ENCODE results near the gene RALBP1.

Gene RALBP1

GRCh38 chr18:9552191-9552590 is 76.9 kb downstream of the RALBP1 start:
- H3K9me2 ChIP-seq (replicated peaks; ENCODE audit: low read depth, low read length): no peaks in the 10 kb centered on the region
- TF ChIP-seq EZH2phosphoT487 (IDR thresholded peaks at IDR 0.05; ENCODE audit: borderline replicate concordance): no peak
- TF ChIP-seq, protein P1, sequence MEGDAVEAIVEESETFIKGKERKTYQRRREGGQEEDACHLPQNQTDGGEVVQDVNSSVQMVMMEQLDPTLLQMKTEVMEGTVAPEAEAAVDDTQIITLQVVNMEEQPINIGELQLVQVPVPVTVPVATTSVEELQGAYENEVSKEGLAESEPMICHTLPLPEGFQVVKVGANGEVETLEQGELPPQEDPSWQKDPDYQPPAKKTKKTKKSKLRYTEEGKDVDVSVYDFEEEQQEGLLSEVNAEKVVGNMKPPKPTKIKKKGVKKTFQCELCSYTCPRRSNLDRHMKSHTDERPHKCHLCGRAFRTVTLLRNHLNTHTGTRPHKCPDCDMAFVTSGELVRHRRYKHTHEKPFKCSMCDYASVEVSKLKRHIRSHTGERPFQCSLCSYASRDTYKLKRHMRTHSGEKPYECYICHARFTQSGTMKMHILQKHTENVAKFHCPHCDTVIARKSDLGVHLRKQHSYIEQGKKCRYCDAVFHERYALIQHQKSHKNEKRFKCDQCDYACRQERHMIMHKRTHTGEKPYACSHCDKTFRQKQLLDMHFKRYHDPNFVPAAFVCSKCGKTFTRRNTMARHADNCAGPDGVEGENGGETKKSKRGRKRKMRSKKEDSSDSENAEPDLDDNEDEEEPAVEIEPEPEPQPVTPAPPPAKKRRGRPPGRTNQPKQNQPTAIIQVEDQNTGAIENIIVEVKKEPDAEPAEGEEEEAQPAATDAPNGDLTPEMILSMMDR (conservative IDR thresholded peaks at IDR 0.05; ENCODE audit: low read length): no peak
- H3K9ac ChIP-seq (ENCODE audit: low read depth, low read length, poor library complexity, severe bottlenecking): no peak overlapping the region
- H3K36me3 ChIP-seq (ENCODE audit: insufficient read depth, low read length): peaks cover 91% of the 10 kb centered on the region
- no peaks in the 10 kb centered on the region for H3F3A ChIP-seq (ENCODE audit: low read depth)
- peaks cover 5% of the 10 kb centered on the region; the same call in 1 of the 2 replicates for H3K9me3 ChIP-seq (ENCODE audit: insufficient read depth, low read depth, low read length)
- no peaks in the 10 kb centered on the region for H3K4me1 ChIP-seq (ENCODE audit: insufficient read depth, low read length, poor library complexity, severe bottlenecking)
- no peaks in the 10 kb centered on the region for H3K27me3 ChIP-seq (ENCODE audit: insufficient read depth, low read length, poor library complexity, severe bottlenecking)
- no peak overlapping the region for H3K4me3 ChIP-seq (ENCODE audit: low read length, poor library complexity, severe bottlenecking)
- no peaks in the 10 kb centered on the region for H3K79me2 ChIP-seq (ENCODE audit: insufficient read depth, low read length)
- H3K4me2 ChIP-seq (ENCODE audit: low read depth, low read length, poor library complexity, severe bottlenecking): no peak overlapping the region
- no peaks in the 10 kb centered on the region for H4K20me1 ChIP-seq (ENCODE audit: insufficient read depth, low read length, poor library complexity, severe bottlenecking)
- no peak overlapping the region for H2AFZ ChIP-seq (ENCODE audit: low read length)

GRCh38 chr18:9552616-9553015 is 77.3 kb downstream of the RALBP1 start:
- no peaks in the 10 kb centered on the region for H3F3A ChIP-seq (ENCODE audit: low read depth)
- H3K4me1 ChIP-seq (ENCODE audit: insufficient read depth, low read length, poor library complexity, severe bottlenecking): no peaks in the 10 kb centered on the region
- H4K20me1 ChIP-seq (ENCODE audit: insufficient read depth, low read length, poor library complexity, severe bottlenecking): no peaks in the 10 kb centered on the region
- no peak overlapping the region for H3K4me3 ChIP-seq (ENCODE audit: low read length, poor library complexity, severe bottlenecking)
- no peaks in the 10 kb centered on the region for H3K79me2 ChIP-seq (ENCODE audit: insufficient read depth, low read length)
- H3K4me2 ChIP-seq (ENCODE audit: low read depth, low read length, poor library complexity, severe bottlenecking): no peak overlapping the region
- H3K9me2 ChIP-seq (replicated peaks; ENCODE audit: low read depth, low read length): no peaks in the 10 kb centered on the region
- peaks cover 5% of the 10 kb centered on the region; the same call in 1 of the 2 replicates for H3K9me3 ChIP-seq (ENCODE audit: insufficient read depth, low read depth, low read length)
- H3K27me3 ChIP-seq (ENCODE audit: insufficient read depth, low read length, poor library complexity, severe bottlenecking): no peaks in the 10 kb centered on the region
- no peak overlapping the region for H2AFZ ChIP-seq (ENCODE audit: low read length)
- no peak for TF ChIP-seq EZH2phosphoT487 (IDR thresholded peaks at IDR 0.05; ENCODE audit: borderline replicate concordance)
- TF ChIP-seq, protein P1 (conservative IDR thresholded peaks at IDR 0.05; ENCODE audit: low read length): no peak
- peaks cover 89% of the 10 kb centered on the region for H3K36me3 ChIP-seq (ENCODE audit: insufficient read depth, low read length)
- H3K9ac ChIP-seq (ENCODE audit: low read depth, low read length, poor library complexity, severe bottlenecking): no peak overlapping the region

- H3K36me3 ChIP-seq (ENCODE audit: insufficient read depth, low read length): peaks cover 78% of the 10 kb centered on the region
These were observed 82.1 kb downstream of the RALBP1 start for GRCh38 chr18:9557250-9557943.

More at GRCh38 chr18:9557250-9557943, 82.1 kb downstream of the RALBP1 start:
- Histone ChIP-seq H2AFZ (ENCODE audit: low read length) (no peak overlapping the region), H3K9me3 (ENCODE audit: insufficient read depth, low read depth, low read length) (peaks cover 5% of the 10 kb centered on the region; the same call in 1 of the 2 replicates), H3K27me3 (ENCODE audit: insufficient read depth, low read length, poor library complexity, severe bottlenecking) (no peaks in the 10 kb centered on the region), H3F3A (ENCODE audit: low read depth) (no peaks in the 10 kb centered on the region), H3K9ac (ENCODE audit: low read depth, low read length, poor library complexity, severe bottlenecking) (no peak overlapping the region), H3K9me2 (replicated peaks; ENCODE audit: low read depth, low read length) (no peaks in the 10 kb centered on the region), H3K4me3 (ENCODE audit: low read length, poor library complexity, severe bottlenecking) (no peak overlapping the region), H4K20me1 (ENCODE audit: insufficient read depth, low read length, poor library complexity, severe bottlenecking) (no peaks in the 10 kb centered on the region), H3K4me1 (ENCODE audit: insufficient read depth, low read length, poor library complexity, severe bottlenecking) (no peaks in the 10 kb centered on the region), H3K4me2 (ENCODE audit: low read depth, low read length, poor library complexity, severe bottlenecking) (no peak overlapping the region), H3K79me2 (ENCODE audit: insufficient read depth, low read length) (no peaks in the 10 kb centered on the region)
- no peak for TF ChIP-seq EZH2phosphoT487 (IDR thresholded peaks at IDR 0.05; ENCODE audit: borderline replicate concordance)
- TF ChIP-seq, protein P1 (conservative IDR thresholded peaks at IDR 0.05; ENCODE audit: low read length): no peak

Measured in Loucy (cell line).